ENCODE data around the gene SMIM29.
A peak's percentile ranks its signal among the peaks of the same experiment; 100 is the strongest.
"Not testable (repeated sequence)": the region's sequence is repeated elsewhere in the genome, so short reads cannot be mapped to it uniquely, and the experiment has no call there.

SMIM29 gene

DNA sequence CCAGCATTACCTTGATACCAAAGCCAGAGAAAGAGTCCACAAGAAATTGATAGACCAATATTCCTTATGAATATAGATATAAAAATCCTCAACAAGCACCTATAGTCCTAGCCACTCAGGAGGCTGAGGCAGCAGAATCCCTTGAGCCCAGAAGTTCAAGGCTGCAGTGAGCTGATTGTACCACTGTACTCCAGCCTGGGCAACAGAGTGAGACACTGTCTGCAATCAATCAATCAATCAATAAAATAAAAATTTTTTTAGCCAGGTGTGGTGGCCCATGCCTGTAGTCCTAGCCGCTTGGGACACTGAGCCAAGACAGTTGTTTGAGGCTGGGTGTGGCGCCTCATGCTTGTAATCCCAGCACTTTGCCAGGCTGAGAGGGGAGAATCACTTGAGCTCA is 18.9 kb upstream of the SMIM29 start:
- DNase-seq (ENCODE audit: low read depth in 2 of 2): no peak
- H3K4me3 ChIP-seq (replicated peaks in 1 of 2; ENCODE audit: low read depth in 2 of 2, low read length in 2 of 2): no peak overlapping the region
- TF ChIP-seq CTCF (IDR thresholded peaks at IDR 0.05; ENCODE audit: low read depth, low read length): no peak

GRCh38 chr6:34263484-34263883 is 14.7 kb upstream of the SMIM29 start:
- DNase-seq (ENCODE audit: low read depth in 2 of 2); H3K4me3 ChIP-seq (replicated peaks in 1 of 2; ENCODE audit: low read depth in 2 of 2, low read length in 2 of 2): not testable (repeated sequence)

GRCh38 chr6:34260576-34261267 is 11.9 kb upstream of the SMIM29 start:
- H3K4me3 ChIP-seq (replicated peaks in 1 of 2; ENCODE audit: low read depth in 2 of 2, low read length in 2 of 2): no peak overlapping the region
- no peak for TF ChIP-seq CTCF (IDR thresholded peaks at IDR 0.05; ENCODE audit: low read depth, low read length)
- no peak for DNase-seq (ENCODE audit: low read depth in 2 of 2)

DNA sequence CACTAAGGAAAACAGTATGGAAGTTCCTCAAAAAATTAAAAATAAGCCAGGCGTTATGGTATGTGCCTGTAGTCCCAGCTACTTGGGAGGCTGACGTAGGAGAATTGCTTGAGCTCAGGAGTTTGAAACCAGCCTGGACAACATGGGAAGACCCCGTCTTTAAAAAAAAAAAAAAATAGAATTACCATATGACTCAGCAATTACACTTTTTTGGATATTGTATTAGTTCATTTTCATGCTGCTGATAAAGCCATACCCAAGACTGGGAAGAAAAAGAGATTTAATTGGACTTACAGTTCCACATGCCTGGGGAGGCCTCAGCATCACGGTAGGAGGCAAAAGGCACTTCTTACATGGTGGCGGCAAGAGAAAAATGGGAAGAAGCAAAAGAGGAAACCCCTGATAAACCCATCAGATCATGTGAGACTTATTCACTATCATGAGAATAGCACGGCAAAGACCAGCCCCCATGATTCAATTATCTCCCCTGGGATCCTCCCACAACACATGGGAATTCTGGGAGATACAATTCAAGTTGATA is 10.8 kb upstream of the SMIM29 start:
- no peak overlapping the region for H3K4me3 ChIP-seq (replicated peaks in 1 of 2; ENCODE audit: low read depth in 2 of 2, low read length in 2 of 2)
- no peak for TF ChIP-seq CTCF (IDR thresholded peaks at IDR 0.05; ENCODE audit: low read depth, low read length)

GRCh38 chr6:34252395-34252794 is 3.6 kb upstream of the SMIM29 start:
- H3K4me3 ChIP-seq (replicated peaks in 1 of 2; ENCODE audit: low read depth in 2 of 2, low read length in 2 of 2); DNase-seq (ENCODE audit: low read depth in 2 of 2): not testable (repeated sequence)

More for the DNA sequence above, 10.8 kb upstream of the SMIM29 start:
- no peak for DNase-seq (ENCODE audit: low read depth in 2 of 2)

DNA sequence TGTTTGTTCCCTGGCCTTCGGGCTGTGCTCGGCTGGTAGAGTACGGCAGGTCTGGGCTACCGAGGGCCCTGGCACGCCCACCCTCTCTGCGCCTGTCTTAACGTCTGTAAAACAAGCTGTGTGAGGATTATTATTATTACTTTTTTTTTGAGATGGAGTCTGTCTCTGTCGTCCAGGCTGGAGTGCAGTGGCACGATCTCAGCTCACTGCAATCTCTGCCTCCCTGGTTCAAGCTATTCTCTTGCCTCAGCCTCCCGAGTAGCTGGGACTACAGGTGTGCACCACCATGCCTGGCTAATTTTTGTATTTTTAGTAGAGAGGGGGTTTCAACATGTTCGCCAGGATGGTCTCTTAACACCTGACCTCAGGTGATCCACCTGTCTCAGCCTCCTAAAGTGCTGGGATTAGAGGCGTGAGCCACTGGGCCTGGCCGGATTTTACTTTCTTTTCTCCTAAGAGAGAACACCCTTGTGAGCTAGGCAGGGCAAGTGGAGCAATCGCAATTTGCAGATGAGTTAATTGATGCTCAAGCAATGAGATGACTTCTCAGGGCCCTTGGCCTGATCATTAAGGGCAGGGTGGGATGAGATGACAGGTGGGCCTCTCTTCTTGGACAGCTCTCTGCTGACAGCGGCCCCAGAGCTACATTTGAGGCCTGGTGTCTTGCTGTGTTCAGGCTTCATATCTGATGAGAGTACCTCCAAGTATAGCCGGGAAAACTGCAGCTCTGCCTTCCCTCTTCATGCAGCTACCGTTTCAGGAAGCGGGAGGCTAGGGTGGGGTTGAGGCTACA is 859 bp upstream of the SMIM29 start:
- no peak for DNase-seq (ENCODE audit: low read depth in 2 of 2)
- no peak for TF ChIP-seq CTCF (IDR thresholded peaks at IDR 0.05; ENCODE audit: low read depth, low read length)
- peak overlapping the region; percentile 61 to 72 for H3K4me3 ChIP-seq (replicated peaks in 1 of 2; ENCODE audit: low read depth in 2 of 2, low read length in 2 of 2)

- TF ChIP-seq CTCF (IDR thresholded peaks at IDR 0.05; ENCODE audit: low read depth, low read length): no peak
- peak in 1 of 2 donors; percentile 53 for DNase-seq (ENCODE audit: low read depth in 2 of 2)
- peak overlapping the region; percentile 84 to 96 for H3K4me3 ChIP-seq (replicated peaks in 1 of 2; ENCODE audit: low read depth in 2 of 2, low read length in 2 of 2)
These were observed 544 bp downstream of the SMIM29 start for GRCh38 chr6:34248198-34248726.

All from cardiac fibroblast (primary cell).